Adipocyte (in vitro differentiated cells): ENCODE results near the gene MIPOL1.
A peak's percentile ranks its signal among the peaks of the same experiment; 100 is the strongest.
"Not testable (repeated sequence)": the region's sequence is repeated elsewhere in the genome, so short reads cannot be mapped to it uniquely, and the experiment has no call there.

Experiments
- DNase-seq: peaks from one replicate; pipeline ENCODE4 v3.0.0-alpha.2; 2015; ENCODE audit warnings: low read depth
- H3K27me3 ChIP-seq: replicated peaks from 2 replicates; pipeline ENCODE4 v1.7.0; 2013; ENCODE audit warnings: mild to moderate bottlenecking, low read length, moderate library complexity; ENCODE audit not compliant: control insufficient read depth, insufficient read depth
- H3K36me3 ChIP-seq: 2 replicates; pipeline ENCODE4 v1.7.0; 2013; ENCODE audit warnings: low read length, mild to moderate bottlenecking, moderate library complexity; ENCODE audit not compliant: control insufficient read depth, insufficient read depth, severe bottlenecking
- H3K4me1 ChIP-seq: 2 replicates; pipeline ENCODE4 v1.7.0; 2013; ENCODE audit warnings: mild to moderate bottlenecking, low read length, moderate library complexity; ENCODE audit not compliant: control insufficient read depth, insufficient read depth
- H3K4me3 ChIP-seq: 2 replicates; pipeline ENCODE4 v1.7.0; 2013; ENCODE audit warnings: mild to moderate bottlenecking, low read length, moderate library complexity
- H3K9ac ChIP-seq: 2 replicates; pipeline ENCODE4 v1.7.0; 2013; ENCODE audit warnings: mild to moderate bottlenecking, low read length, moderate library complexity
- H3K9me3 ChIP-seq: 2 replicates; pipeline ENCODE4 v1.7.0; 2013; ENCODE audit warnings: mild to moderate bottlenecking, low read length, moderate library complexity; ENCODE audit not compliant: control insufficient read depth

The MIPOL1 gene

DNA sequence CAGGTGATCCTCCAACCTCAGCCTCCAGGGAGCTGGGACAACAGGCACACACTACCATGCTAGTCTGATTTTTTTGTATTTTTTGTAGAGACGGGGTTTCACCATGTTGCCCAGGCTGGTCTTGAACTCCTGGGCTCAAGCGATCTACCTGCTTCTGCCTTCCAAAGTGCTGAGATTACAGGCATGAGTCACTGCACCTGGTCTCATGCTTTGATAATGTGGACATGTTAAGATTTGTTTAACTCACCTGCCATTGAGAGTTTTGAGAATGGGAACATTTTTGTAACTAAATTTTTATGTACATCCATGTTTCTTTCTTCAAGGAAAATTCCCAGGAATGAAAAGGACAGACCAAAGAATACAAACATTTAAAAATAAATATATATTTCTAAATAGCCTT is 121.2 kb downstream of the MIPOL1 start:
- Histone ChIP-seq H3K36me3 (no peaks in the 10 kb centered on the region), H3K4me1 (no peaks in the 10 kb centered on the region), H3K27me3 (no peaks in the 10 kb centered on the region), H3K9me3 (no peaks in the 10 kb centered on the region), H3K4me3 (no peak overlapping the region), H3K9ac (no peak overlapping the region)
- no peak for DNase-seq

DNA sequence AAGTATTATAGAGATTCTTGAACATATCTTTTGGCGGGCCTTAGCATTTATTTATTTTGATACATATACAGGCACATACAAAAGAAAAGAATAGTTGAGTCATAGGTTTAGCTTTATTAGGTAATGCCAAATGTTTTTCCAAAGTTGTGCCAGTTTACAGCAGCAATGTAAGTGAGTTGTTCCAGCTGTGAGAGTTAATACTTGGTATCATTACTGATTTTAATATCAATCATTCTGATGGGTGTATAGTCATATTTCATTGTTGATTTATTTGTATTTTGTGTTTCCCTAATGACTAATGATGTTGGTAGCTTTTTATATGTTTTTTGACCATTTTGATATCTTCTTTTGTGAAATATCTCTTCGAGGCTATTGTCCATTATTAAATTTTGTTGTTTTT is 122.4 kb downstream of the MIPOL1 start:
- DNase-seq: peak; percentile 6
- no peak overlapping the region for H3K9ac ChIP-seq
- H3K27me3 ChIP-seq: no peaks in the 10 kb centered on the region
- no peaks in the 10 kb centered on the region for H3K36me3 ChIP-seq
- H3K4me1 ChIP-seq: no peaks in the 10 kb centered on the region
- no peaks in the 10 kb centered on the region for H3K9me3 ChIP-seq
- no peak overlapping the region for H3K4me3 ChIP-seq

DNA sequence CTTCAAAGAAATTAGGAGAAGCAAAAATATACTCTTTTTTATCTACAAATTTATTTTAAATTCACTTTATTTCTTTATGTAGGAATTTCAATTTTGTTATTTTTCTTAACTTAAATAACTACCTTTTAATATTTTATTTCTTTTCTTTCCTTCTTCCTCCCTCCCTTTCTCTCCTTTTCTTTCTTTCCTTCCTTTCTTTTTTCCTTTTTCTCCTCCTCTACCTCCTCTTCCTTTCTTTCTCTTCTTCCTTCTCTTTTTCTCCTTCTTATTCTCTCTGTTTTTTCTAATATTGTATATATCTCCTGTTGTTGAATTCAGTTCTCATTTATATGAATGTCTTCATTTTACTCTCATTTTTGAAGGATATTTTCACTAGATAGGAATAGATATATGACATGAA is 127.6 kb downstream of the MIPOL1 start:
- no peak overlapping the region for H3K9ac ChIP-seq
- H3K4me1 ChIP-seq: no peaks in the 10 kb centered on the region
- DNase-seq: no peak
- peaks cover 1% of the 10 kb centered on the region for H3K9me3 ChIP-seq
- no peak overlapping the region for H3K4me3 ChIP-seq
- no peaks in the 10 kb centered on the region for H3K36me3 ChIP-seq
- H3K27me3 ChIP-seq: no peaks in the 10 kb centered on the region

DNA sequence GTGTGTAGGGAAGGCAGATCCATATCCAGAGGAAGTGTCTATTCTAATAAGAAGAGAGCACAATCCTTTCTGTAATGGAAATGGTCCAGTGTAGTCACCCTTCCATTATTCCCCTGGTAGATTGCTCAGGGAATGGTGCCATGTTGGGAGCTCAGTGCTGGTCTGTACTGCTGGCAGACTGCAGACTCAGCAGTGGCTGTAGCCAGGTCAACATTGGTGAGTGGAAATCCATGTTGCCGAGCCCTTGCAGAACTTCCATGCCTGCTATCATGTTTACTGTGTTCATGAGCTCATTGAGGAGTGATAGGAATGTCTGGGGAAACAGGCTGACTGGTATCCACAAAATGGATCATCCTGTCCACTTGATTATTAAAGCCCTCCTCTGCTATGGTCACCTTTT is 128.7 kb downstream of the MIPOL1 start:
- DNase-seq: no peak
- no peaks in the 10 kb centered on the region for H3K4me1 ChIP-seq
- H3K9me3 ChIP-seq: peaks cover 8% of the 10 kb centered on the region
- H3K9ac ChIP-seq: no peak overlapping the region
- no peak overlapping the region for H3K4me3 ChIP-seq
- H3K36me3 ChIP-seq: no peaks in the 10 kb centered on the region
- no peaks in the 10 kb centered on the region for H3K27me3 ChIP-seq

- not testable (repeated sequence) for H3K9me3 ChIP-seq, H3K4me3 ChIP-seq, H3K9ac ChIP-seq, DNase-seq, H3K36me3 ChIP-seq, H3K27me3 ChIP-seq, H3K4me1 ChIP-seq
Measured at GRCh38 chr14:37327933-37328332, 130.2 kb downstream of the MIPOL1 start.

DNA sequence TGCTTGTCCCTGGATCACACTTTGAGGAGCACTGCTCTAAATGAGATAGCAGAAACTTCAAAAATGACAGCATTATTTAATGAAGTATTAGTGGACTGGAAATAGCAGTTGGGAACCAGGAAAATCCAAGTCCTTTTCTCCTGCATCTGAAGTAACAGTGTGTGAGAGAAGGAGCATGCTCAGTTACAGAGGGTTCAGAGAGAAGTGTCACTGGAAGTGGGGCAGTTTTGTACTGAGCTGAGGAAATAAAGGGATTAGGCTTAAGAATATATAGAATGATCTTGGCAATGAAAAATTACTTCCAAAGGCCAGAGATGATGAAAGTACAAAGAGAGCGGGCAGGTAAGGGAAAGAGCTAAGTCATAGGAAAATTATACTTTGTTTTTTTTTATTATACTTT is 130.9 kb downstream of the MIPOL1 start:
- H3K4me1 ChIP-seq: no peaks in the 10 kb centered on the region
- H3K27me3 ChIP-seq: no peaks in the 10 kb centered on the region
- H3K4me3 ChIP-seq: no peak overlapping the region
- H3K9me3 ChIP-seq: peaks cover 8% of the 10 kb centered on the region
- no peak for DNase-seq
- no peak overlapping the region for H3K9ac ChIP-seq
- H3K36me3 ChIP-seq: no peaks in the 10 kb centered on the region

GRCh38 chr14:37329189-37330001 is 131.7 kb downstream of the MIPOL1 start:
- H3K4me1 ChIP-seq: no peaks in the 10 kb centered on the region
- H3K4me3 ChIP-seq: no peak overlapping the region
- peaks cover 8% of the 10 kb centered on the region for H3K9me3 ChIP-seq
- H3K9ac ChIP-seq: no peak overlapping the region
- H3K27me3 ChIP-seq: no peaks in the 10 kb centered on the region
- no peak for DNase-seq
- no peaks in the 10 kb centered on the region for H3K36me3 ChIP-seq

GRCh38 chr14:37330910-37331309 is 133.2 kb downstream of the MIPOL1 start:
- no peak for DNase-seq

DNA sequence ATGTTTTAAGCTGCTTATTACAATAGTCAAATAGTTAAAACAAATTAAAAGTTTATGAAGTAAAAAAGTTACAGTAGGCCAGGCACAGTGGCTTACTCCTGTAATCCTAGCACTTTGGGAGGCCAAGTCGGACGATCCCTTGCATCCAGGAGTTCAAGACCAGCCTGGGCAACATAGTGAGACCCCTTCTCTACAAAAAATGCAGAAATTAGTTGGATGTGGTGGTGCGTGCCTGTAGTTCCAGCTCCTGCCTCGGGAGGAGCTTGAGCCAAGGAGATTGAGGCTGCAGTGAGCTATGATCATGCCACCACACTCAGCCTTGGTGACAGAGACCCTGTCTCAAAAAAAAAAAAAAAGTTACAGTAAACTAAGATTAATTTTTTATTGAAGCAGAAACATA is 142.6 kb downstream of the MIPOL1 start:
- DNase-seq: no peak
- no peaks in the 10 kb centered on the region for H3K4me1 ChIP-seq

More at GRCh38 chr14:37330910-37331309, 133.2 kb downstream of the MIPOL1 start:
- no peaks in the 10 kb centered on the region for H3K27me3 ChIP-seq
- H3K4me3 ChIP-seq: no peak overlapping the region
- peaks cover 8% of the 10 kb centered on the region for H3K9me3 ChIP-seq
- H3K9ac ChIP-seq: no peak overlapping the region
- no peaks in the 10 kb centered on the region for H3K36me3 ChIP-seq
- H3K4me1 ChIP-seq: no peaks in the 10 kb centered on the region

GRCh38 chr14:37343307-37344094 is 145.8 kb downstream of the MIPOL1 start:
- Histone ChIP-seq H3K4me1 (no peaks in the 10 kb centered on the region), H3K9me3 (peaks cover 6% of the 10 kb centered on the region), H3K36me3 (no peaks in the 10 kb centered on the region), H3K4me3 (peak overlapping the region; percentile 28), H3K27me3 (no peaks in the 10 kb centered on the region), H3K9ac (no peak overlapping the region)
- DNase-seq: peak; percentile 62

More for the DNA sequence above, 142.6 kb downstream of the MIPOL1 start:
- H3K9me3 ChIP-seq: no peaks in the 10 kb centered on the region
- H3K9ac ChIP-seq: no peak overlapping the region
- H3K36me3 ChIP-seq: no peaks in the 10 kb centered on the region
- H3K4me3 ChIP-seq: no peak overlapping the region
- H3K27me3 ChIP-seq: no peaks in the 10 kb centered on the region

GRCh38 chr14:37363661-37364060 is 165.9 kb downstream of the MIPOL1 start:
- H3K36me3 ChIP-seq: no peaks in the 10 kb centered on the region
- no peak for DNase-seq

More at GRCh38 chr14:37363661-37364060, 165.9 kb downstream of the MIPOL1 start:
- Histone ChIP-seq H3K27me3 (no peaks in the 10 kb centered on the region), H3K9ac (no peak overlapping the region), H3K4me3 (no peak overlapping the region), H3K9me3 (no peaks in the 10 kb centered on the region), H3K4me1 (no peaks in the 10 kb centered on the region)
